Measurements from ENCODE around the gene SLC9A3.

The SLC9A3 gene

DNA sequence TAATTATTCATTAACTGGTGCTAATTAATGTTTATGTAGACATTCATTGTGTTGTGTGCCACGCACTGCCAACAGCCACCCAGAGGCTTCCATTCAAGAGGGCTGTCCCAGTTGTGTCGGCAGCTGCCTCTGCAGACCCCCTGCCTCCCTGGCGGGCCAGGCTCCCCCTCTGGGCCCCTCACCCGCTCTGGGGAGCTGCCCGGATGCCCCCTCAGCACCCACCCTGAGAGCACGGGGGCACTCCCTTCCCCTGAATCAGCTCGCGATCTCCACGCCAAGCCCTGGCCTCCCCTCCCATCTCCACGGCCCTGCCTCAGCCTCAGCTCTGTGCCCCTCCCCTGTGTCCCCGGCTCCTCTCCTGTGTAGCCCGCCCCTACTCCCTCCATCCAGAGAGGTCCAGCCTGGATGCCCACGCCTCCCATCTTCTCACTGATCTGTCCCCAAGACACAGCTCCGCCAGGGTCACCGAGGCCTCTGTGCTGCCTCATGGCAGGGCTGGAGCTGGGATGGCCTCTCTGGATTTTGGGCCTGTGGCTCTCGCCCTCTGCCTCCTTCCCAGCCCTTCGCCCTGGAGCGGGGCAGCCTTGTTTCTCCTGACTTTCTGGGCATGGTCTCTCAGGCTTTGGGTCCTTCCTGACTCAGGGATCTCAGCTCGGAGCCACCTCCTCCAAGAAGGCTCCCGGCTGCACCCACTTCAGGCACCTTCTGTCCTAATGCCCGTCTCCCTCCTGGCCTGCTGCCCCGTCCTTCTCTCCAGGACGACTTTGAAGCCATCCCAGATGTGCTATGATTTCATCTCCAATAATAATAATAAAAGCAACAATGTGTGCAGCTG is 16.0 kb upstream of the SLC9A3 start:
- POLR2A ChIA-PET = no interaction called here
- TF ChIP-seq, protein P1, sequence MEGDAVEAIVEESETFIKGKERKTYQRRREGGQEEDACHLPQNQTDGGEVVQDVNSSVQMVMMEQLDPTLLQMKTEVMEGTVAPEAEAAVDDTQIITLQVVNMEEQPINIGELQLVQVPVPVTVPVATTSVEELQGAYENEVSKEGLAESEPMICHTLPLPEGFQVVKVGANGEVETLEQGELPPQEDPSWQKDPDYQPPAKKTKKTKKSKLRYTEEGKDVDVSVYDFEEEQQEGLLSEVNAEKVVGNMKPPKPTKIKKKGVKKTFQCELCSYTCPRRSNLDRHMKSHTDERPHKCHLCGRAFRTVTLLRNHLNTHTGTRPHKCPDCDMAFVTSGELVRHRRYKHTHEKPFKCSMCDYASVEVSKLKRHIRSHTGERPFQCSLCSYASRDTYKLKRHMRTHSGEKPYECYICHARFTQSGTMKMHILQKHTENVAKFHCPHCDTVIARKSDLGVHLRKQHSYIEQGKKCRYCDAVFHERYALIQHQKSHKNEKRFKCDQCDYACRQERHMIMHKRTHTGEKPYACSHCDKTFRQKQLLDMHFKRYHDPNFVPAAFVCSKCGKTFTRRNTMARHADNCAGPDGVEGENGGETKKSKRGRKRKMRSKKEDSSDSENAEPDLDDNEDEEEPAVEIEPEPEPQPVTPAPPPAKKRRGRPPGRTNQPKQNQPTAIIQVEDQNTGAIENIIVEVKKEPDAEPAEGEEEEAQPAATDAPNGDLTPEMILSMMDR (IDR thresholded peaks at IDR 0.05; ENCODE audit: insufficient read depth, low read length, missing control alignments) = no peak
- DNase-seq (ENCODE audit: low read depth, low spot score) = no peak
- no peak overlapping the region for H3K4me3 ChIP-seq (ENCODE audit: low read depth, low read length)
- CTCF ChIA-PET = interaction anchor here (0.6 kb wide), 1 partner anchor 105 kb away, joined by 3 read pairs; no protein-coding TSS in a partner anchor

DNA sequence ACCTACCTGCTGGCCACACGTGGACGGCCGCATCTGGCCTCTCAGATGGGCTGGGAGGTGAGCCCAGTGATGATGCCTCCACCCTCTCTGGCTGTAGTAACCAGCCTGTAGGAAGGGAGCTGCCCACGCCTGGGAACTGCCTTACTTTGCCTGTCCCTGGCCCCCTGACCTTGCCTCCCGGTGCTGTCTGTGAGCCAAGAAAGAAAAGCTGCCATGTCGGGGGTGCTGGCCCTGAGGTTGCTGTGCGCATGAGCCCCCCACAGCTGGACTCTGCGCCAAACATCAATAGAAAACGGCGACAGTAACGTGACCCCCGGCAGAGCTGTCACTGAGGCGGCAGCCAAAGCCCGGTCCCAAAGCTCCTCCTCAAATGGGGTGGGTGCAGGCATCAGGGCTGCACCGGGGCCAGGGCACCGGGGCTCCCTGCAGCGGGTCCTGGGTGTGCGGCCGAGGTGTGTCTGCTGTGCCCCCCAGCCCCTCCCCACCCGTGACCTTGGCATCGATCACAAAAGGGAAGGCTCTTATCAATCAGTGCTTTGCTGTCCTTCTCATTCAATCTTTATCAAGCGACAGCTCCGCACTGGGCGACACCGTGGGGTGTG is 15.3 kb upstream of the SLC9A3 start:
- TF ChIP-seq, protein P1 (IDR thresholded peaks at IDR 0.05; ENCODE audit: insufficient read depth, low read length, missing control alignments) = no peak
- CTCF ChIA-PET = no interaction called here
- no peak overlapping the region for H3K4me3 ChIP-seq (ENCODE audit: low read depth, low read length)
- POLR2A ChIA-PET = interaction anchor here (0.7 to 1.1 kb wide), 2 partner anchors 20 to 30 kb away, joined by 3 to 4 read pairs; no protein-coding TSS in a partner anchor
- DNase-seq (ENCODE audit: low read depth, low spot score) = no peak

DNA sequence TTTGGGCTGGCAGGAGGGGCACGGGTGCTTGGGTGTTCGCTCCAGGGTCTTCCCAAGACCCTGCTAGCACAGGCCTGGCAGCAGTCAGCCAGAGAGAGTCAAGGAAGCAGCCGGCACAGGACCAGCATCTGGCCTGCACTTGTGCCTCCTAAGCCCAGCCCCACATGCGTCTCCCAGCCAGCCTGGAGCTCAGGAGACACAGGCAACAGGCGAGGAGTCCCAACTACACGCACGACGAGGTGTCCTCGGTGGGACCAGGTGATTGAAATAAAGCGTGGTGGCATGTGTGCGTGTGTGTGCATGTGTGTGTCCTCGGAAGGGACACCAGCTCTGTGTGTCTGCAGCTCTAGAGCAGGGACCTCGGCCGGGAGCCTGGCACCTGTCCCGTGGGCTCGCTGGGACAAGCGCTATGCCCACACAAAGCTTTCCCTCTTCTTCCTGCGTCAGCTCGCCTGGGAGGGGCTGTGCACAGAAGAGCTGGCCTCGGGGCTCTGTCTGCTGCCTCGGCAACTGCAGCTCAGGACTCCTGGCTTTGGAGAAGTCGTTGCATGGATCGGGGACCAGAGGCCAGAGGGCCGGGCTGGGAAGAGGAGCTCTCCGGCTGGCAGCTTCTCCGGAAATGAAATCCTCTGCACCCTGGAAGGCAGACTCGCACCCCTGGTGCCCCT is 14.7 kb upstream of the SLC9A3 start:
- CTCF ChIA-PET = interaction anchor here (0.9 kb wide), 1 partner anchor 28 kb away, joined by 3 read pairs; no protein-coding TSS in a partner anchor
- no peak overlapping the region for H3K4me3 ChIP-seq (ENCODE audit: low read depth, low read length)
- DNase-seq (ENCODE audit: low read depth, low spot score) = no peak
- TF ChIP-seq, protein P1 (IDR thresholded peaks at IDR 0.05; ENCODE audit: insufficient read depth, low read length, missing control alignments) = no peak
- POLR2A ChIA-PET = interaction anchor here (0.7 to 1.1 kb wide), 2 partner anchors 21 to 29 kb away, joined by 3 to 4 read pairs; no protein-coding TSS in a partner anchor

DNA sequence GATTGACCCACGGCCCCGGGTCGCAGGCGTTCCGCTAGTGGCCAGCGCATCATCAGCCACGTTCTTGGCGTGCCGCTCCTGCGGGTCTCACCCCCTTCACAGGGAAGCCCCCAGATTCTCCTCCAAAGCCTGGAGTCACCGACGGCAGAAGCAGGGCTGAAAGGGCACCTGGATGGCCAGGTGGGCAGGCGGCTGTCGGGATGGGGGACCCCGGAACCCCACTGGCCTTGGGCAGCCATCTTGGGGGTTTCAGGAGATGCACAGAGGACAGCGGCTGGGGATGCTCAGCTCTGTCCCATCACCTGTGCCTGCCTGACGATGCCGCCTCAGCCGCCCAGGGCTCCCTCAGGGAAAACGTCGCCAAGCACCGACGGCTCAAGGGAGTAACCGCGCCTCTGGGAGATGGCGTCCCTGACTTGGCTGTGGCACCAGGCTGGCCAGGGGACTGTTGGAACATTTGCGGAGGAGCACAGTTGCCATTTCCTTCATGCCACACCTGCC is 14.1 kb upstream of the SLC9A3 start:
- ChIA-PET POLR2A (no interaction called here), CTCF (interaction anchor here (0.9 kb wide), 1 partner anchor 27 kb away, joined by 3 read pairs; no protein-coding TSS in a partner anchor)
- DNase-seq (ENCODE audit: low read depth, low spot score) = no peak
- no peak overlapping the region for H3K4me3 ChIP-seq (ENCODE audit: low read depth, low read length)
- TF ChIP-seq, protein P1 (IDR thresholded peaks at IDR 0.05; ENCODE audit: insufficient read depth, low read length, missing control alignments) = no peak

DNA sequence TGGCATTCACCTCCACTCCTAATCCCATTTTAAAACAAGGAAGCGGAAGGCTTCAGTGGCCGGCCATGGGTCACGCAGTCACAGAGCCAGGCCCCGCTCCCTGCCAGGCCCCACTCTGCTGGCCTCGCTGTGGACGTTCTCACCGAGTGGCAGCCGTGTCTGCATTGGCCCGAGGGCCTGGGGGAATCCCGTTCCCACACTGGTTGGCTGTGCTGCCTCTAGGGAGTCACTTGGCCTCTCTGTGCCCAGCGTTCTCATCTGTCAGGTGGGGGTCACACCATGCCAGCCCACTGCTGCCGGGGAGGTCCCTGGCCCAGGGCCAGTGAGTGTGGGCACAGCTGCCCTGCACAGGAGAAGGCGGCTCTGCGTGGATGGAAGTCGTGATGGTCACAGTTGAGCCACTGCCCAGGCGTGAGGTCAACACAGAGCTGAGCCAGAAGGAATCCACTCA is 13.4 kb upstream of the SLC9A3 start:
- CTCF ChIA-PET = interaction anchor here (0.9 kb wide), 1 partner anchor 26 kb away, joined by 3 read pairs; no protein-coding TSS in a partner anchor
- no peak overlapping the region for H3K4me3 ChIP-seq (ENCODE audit: low read depth, low read length)
- DNase-seq (ENCODE audit: low read depth, low spot score) = no peak
- TF ChIP-seq, protein P1 (IDR thresholded peaks at IDR 0.05; ENCODE audit: insufficient read depth, low read length, missing control alignments) = no peak
- POLR2A ChIA-PET = no interaction called here
